ENCODE measurements around the gene HDGF.

HDGF gene

DNA sequence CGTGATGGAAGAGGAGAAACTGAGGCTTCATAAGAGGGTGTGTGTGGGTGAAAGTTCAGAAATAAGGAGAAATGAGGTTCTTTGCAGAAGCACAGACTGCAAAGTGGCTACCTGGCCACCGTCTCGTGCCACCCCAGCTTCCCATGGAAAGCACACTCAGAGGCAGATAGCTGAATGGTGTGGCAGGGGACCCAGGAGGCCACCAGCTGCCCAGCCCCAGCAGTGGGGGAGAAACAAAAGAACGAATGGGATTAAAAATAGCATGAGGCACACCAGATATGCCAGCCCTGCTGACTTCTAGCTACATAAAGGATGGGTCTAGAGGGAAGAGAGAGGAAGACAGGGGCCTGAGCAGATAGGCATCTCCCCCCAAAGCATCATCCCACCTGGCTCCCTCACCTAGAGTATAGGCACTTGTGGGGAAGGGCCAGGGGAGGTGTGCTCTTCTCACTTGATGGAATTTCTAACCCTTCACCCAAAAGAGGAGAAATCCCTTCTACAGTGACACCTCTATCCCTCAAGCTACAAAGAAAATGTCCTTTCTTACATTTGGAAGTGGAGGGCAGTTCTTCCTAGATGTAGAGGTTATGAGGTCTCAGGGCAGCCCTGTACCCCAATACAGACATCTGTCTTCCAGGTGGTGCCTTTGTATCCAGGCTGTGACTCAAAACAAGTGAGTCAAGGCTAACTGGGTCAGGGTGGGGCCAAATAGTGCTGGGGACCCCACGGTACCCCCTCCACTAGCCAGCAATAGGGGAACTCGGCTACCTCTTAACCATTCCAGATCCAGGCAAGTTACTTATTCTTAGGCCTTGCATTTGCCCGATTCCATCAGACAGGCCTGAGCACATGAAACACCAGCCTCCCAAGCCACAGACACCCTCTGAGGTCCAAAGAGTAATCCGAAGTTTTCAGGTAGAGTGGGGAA is 3.5 kb downstream of the HDGF start:
- Histone ChIP-seq H3K27me3 (ENCODE audit: insufficient read depth, low read length) (no peaks in the 10 kb centered on the region), H3K9ac (ENCODE audit: low read length) (peak overlapping the region; percentile 99), H3K4me3 (ENCODE audit: low read depth, low read length, poor library complexity, severe bottlenecking) (peak overlapping the region; percentile 91), H2AFZ (ENCODE audit: low read length) (no peak overlapping the region), H3K4me1 (ENCODE audit: insufficient read depth, low read length, severe bottlenecking) (peaks cover 50% of the 10 kb centered on the region), H4K20me1 (ENCODE audit: insufficient read depth, low read length) (no peaks in the 10 kb centered on the region), H3K79me2 (ENCODE audit: insufficient read depth, low read length) (peaks cover 53% of the 10 kb centered on the region), H3K27ac (ENCODE audit: low read depth, low read length, poor library complexity, severe bottlenecking) (peak overlapping the region; percentile 82), H3K36me3 (ENCODE audit: insufficient read depth, low read length) (peaks cover 40% of the 10 kb centered on the region), H3F3A (ENCODE audit: insufficient read depth, low read length) (no peaks in the 10 kb centered on the region), H3K4me2 (ENCODE audit: low read length) (peak overlapping the region; percentile 98), H3K9me2 (ENCODE audit: low read depth, low read length) (no peaks in the 10 kb centered on the region), H3K9me3 (ENCODE audit: low read length) (no peaks in the 10 kb centered on the region)
- no peak for TF ChIP-seq EZH2 (IDR thresholded peaks at IDR 0.05; ENCODE audit: borderline replicate concordance, low read length)
- TF ChIP-seq, protein P1, sequence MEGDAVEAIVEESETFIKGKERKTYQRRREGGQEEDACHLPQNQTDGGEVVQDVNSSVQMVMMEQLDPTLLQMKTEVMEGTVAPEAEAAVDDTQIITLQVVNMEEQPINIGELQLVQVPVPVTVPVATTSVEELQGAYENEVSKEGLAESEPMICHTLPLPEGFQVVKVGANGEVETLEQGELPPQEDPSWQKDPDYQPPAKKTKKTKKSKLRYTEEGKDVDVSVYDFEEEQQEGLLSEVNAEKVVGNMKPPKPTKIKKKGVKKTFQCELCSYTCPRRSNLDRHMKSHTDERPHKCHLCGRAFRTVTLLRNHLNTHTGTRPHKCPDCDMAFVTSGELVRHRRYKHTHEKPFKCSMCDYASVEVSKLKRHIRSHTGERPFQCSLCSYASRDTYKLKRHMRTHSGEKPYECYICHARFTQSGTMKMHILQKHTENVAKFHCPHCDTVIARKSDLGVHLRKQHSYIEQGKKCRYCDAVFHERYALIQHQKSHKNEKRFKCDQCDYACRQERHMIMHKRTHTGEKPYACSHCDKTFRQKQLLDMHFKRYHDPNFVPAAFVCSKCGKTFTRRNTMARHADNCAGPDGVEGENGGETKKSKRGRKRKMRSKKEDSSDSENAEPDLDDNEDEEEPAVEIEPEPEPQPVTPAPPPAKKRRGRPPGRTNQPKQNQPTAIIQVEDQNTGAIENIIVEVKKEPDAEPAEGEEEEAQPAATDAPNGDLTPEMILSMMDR (IDR thresholded peaks at IDR 0.05; ENCODE audit: low read length), result no peak

DNA sequence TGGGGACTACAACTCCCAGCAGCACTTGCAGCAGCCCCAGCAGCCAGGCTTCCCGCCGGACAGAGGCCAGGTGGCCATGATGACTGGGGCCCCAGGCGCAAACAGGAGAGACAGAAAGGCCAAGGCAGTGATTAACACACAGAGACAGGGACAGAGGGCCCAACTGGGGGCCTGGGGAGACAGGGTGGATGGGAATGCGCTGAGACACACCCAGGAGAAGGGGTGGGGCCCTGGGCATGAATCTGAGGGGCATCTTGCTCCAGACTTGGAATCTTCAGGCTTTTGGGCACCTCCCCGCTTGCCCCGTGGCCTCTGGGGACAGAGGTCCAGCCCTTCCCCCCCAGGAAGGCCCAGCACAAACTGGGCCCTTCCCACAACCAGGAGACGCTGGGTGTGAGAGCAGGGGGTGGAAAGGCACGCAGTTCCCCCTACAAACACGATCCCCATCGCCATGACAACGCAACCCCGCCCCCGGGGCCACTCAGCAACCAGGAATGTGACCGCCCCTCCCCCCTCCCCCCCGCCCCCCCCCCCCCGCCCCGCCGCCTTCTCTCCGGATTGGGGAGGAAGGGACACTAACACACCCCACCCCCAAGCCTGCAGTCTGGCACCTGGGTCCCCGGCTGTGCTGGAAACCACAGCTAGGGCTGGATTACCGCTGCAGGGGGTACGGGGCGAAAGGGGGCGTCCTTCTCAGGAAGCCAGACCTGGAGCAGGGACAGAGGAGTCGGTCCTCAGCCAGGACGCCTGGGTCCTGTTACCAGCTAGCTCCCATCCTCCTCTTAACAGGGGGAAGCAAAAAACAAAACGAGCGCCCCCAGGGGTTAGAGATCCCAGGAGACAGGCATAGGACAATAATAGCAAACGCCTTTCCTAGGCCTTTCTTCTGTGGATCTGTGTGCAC is 4.5 kb downstream of the HDGF start:
- Histone ChIP-seq H3K36me3 (ENCODE audit: insufficient read depth, low read length) (peaks cover 50% of the 10 kb centered on the region), H3K4me1 (ENCODE audit: insufficient read depth, low read length, severe bottlenecking) (peaks cover 44% of the 10 kb centered on the region)

DNA sequence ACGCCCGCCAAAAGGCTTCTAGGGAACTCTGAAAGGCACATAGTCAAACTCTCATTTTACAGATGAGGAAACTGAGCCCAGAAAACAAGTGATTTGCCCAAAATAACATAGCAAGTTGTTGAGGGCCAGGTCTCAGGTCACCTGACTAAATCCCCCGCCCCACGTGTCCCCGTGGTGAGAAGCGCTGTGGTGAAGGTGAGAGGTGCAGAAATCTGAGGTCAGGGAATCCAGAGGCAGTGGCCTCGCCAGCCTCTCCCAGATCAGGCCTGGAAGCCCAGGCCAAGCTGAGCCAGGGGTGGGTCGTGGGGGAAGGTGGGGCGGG is 5.1 kb downstream of the HDGF start:
- Histone ChIP-seq H3K79me2 (ENCODE audit: insufficient read depth, low read length) (peaks cover 53% of the 10 kb centered on the region), H3F3A (ENCODE audit: insufficient read depth, low read length) (0 out of 2 replicates have a peak, but pooled peaks cover 9% of the 10 kb centered on the region)

More for the DNA sequence above, 4.5 kb downstream of the HDGF start:
- Histone ChIP-seq H2AFZ (ENCODE audit: low read length) (no peak overlapping the region), H3K9me3 (ENCODE audit: low read length) (no peaks in the 10 kb centered on the region), H3F3A (ENCODE audit: insufficient read depth, low read length) (0 out of 2 replicates have a peak, but pooled peaks cover 5% of the 10 kb centered on the region), H3K4me3 (ENCODE audit: low read depth, low read length, poor library complexity, severe bottlenecking) (peak overlapping the region; percentile 91), H3K27me3 (ENCODE audit: insufficient read depth, low read length) (no peaks in the 10 kb centered on the region), H3K9me2 (ENCODE audit: low read depth, low read length) (no peaks in the 10 kb centered on the region), H3K79me2 (ENCODE audit: insufficient read depth, low read length) (peaks cover 53% of the 10 kb centered on the region), H3K4me2 (ENCODE audit: low read length) (peak overlapping the region; percentile 98), H4K20me1 (ENCODE audit: insufficient read depth, low read length) (no peaks in the 10 kb centered on the region), H3K27ac (ENCODE audit: low read depth, low read length, poor library complexity, severe bottlenecking) (peak overlapping the region; percentile 82), H3K9ac (ENCODE audit: low read length) (peak overlapping the region; percentile 99; the same call in 1 of the 2 replicates)
- TF ChIP-seq EZH2 (IDR thresholded peaks at IDR 0.05; ENCODE audit: borderline replicate concordance, low read length), result no peak
- TF ChIP-seq, protein P1 (IDR thresholded peaks at IDR 0.05; ENCODE audit: low read length), result peak; percentile 55; the same call in 1 of the 2 replicates

More for the DNA sequence above, 5.1 kb downstream of the HDGF start:
- no peaks in the 10 kb centered on the region for H4K20me1 ChIP-seq (ENCODE audit: insufficient read depth, low read length)
- peaks cover 50% of the 10 kb centered on the region for H3K4me1 ChIP-seq (ENCODE audit: insufficient read depth, low read length, severe bottlenecking)
- H2AFZ ChIP-seq (ENCODE audit: low read length), result no peak overlapping the region
- no peaks in the 10 kb centered on the region for H3K9me2 ChIP-seq (ENCODE audit: low read depth, low read length)
- H3K4me2 ChIP-seq (ENCODE audit: low read length), result peak overlapping the region; percentile 53; the same call in 1 of the 2 replicates
- no peak for TF ChIP-seq EZH2 (IDR thresholded peaks at IDR 0.05; ENCODE audit: borderline replicate concordance, low read length)
- TF ChIP-seq, protein P1 (IDR thresholded peaks at IDR 0.05; ENCODE audit: low read length), result no peak
- peaks cover 56% of the 10 kb centered on the region for H3K36me3 ChIP-seq (ENCODE audit: insufficient read depth, low read length)
- H3K9ac ChIP-seq (ENCODE audit: low read length), result no peak overlapping the region
- no peaks in the 10 kb centered on the region for H3K9me3 ChIP-seq (ENCODE audit: low read length)
- H3K27me3 ChIP-seq (ENCODE audit: insufficient read depth, low read length), result no peaks in the 10 kb centered on the region
- H3K27ac ChIP-seq (ENCODE audit: low read depth, low read length, poor library complexity, severe bottlenecking), result peak overlapping the region; percentile 76
- H3K4me3 ChIP-seq (ENCODE audit: low read depth, low read length, poor library complexity, severe bottlenecking), result no peak overlapping the region
